SU-DHL-6 (cell line): ENCODE measurements around the gene ANKRD28.

Source experiments
- EZH2phosphoT487 ChIP-seq: fragments of 200-600 bp; sonication (generic), shearing (Covaris generic); conservative IDR thresholded peaks from 2 replicates; pipeline ENCODE4 v1.6.1; 2018; ENCODE audit warnings: mild to moderate bottlenecking, antibody characterized with exemption, low read length, moderate library complexity, mixed read lengths
- TF ChIP-seq, protein P1 (sequence below): fragments of 200-600 bp; sonication (generic); IDR thresholded peaks from one replicate; pipeline ENCODE4 v1.5.1; 2017; ENCODE audit warnings: antibody characterized with exemption, mild to moderate bottlenecking, low read length, moderate library complexity; ENCODE audit not compliant: insufficient read depth, poor library complexity, severe bottlenecking

DNA sequence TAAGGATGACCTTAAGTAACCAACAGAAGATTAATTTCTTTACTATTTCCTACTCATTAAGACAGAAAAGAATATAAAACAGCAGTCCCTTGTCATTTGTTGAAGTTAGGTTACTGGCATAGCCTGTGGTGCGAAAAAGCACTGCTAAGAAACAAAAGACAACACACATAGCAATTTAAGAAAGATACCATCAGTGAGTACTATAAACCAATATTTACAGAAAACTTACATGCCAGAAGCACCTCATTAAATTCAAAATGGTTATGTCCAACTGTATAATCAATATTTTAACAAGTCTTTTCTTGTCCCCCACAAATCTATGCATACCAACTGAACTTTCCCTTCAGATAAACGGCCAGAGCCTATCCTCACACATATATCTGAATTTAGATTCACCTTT, 42.0 kb downstream of the ANKRD28 start:
- TF ChIP-seq, protein P1, sequence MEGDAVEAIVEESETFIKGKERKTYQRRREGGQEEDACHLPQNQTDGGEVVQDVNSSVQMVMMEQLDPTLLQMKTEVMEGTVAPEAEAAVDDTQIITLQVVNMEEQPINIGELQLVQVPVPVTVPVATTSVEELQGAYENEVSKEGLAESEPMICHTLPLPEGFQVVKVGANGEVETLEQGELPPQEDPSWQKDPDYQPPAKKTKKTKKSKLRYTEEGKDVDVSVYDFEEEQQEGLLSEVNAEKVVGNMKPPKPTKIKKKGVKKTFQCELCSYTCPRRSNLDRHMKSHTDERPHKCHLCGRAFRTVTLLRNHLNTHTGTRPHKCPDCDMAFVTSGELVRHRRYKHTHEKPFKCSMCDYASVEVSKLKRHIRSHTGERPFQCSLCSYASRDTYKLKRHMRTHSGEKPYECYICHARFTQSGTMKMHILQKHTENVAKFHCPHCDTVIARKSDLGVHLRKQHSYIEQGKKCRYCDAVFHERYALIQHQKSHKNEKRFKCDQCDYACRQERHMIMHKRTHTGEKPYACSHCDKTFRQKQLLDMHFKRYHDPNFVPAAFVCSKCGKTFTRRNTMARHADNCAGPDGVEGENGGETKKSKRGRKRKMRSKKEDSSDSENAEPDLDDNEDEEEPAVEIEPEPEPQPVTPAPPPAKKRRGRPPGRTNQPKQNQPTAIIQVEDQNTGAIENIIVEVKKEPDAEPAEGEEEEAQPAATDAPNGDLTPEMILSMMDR, result no peak
- no peak for TF ChIP-seq EZH2phosphoT487
